ENCODE data around the gene LYPLAL1.
"Not testable (repeated sequence)": the region's sequence is repeated elsewhere in the genome, so short reads cannot be mapped to it uniquely, and the experiment has no call there.

LYPLAL1 gene

GRCh38 chr1:219250468-219250867 lies 76.8 kb downstream of the LYPLAL1 start:
- peaks cover 28% of the 10 kb centered on the region for H3K36me3 Mint-ChIP-seq
- H3K9me3 Mint-ChIP-seq; H3K4me3 Mint-ChIP-seq; ATAC-seq (ENCODE audit: low read depth); H3K27me3 Mint-ChIP-seq; H3K4me1 Mint-ChIP-seq; H3K27ac Mint-ChIP-seq; DNase-seq (ENCODE audit: low spot score in 2 of 2): not testable (repeated sequence)

GRCh38 chr1:219257751-219258150 lies 84.1 kb downstream of the LYPLAL1 start:
- H3K27me3 Mint-ChIP-seq, result no peaks in the 10 kb centered on the region
- peaks cover 31% of the 10 kb centered on the region for H3K36me3 Mint-ChIP-seq
- no peak overlapping the region for H3K27ac Mint-ChIP-seq
- no peak for DNase-seq (ENCODE audit: low spot score in 2 of 2)
- H3K4me1 Mint-ChIP-seq, result no peaks in the 10 kb centered on the region
- no peak for ATAC-seq (ENCODE audit: low read depth)
- no peak overlapping the region for H3K4me3 Mint-ChIP-seq
- H3K9me3 Mint-ChIP-seq, result peaks cover 10% of the 10 kb centered on the region

- Mint-ChIP-seq H3K27ac (no peak overlapping the region), H3K4me1 (no peaks in the 10 kb centered on the region), H3K36me3 (peaks cover 18% of the 10 kb centered on the region), H3K27me3 (no peaks in the 10 kb centered on the region), H3K9me3 (peaks cover 5% of the 10 kb centered on the region), H3K4me3 (no peak overlapping the region)
- no peak for DNase-seq (ENCODE audit: low spot score in 2 of 2)
- no peak for ATAC-seq (ENCODE audit: low read depth)
Observed at GRCh38 chr1:219261454-219261853, 87.8 kb downstream of the LYPLAL1 start.
